Prostate gland (tissue), 2 donors: ENCODE measurements around the gene CFAP97D2. TPM values are rescaled to one million over a fixed set of nuclear protein-coding genes. Genes with fewer than 3 reads are reported as not detected.

ENCODE experiments used
- DNase-seq: peaks from one replicate; pipeline ENCODE4 v3.0.0-alpha.2; 2019; ENCODE audit warnings: low spot score
- H3K27ac ChIP-seq, 2 donors: fragments of 200-600 bp; sonication (generic); 2 replicates each; pipeline ENCODE4 v1.5.1; 2017 to 2019
- H3K27me3 ChIP-seq: fragments of 200-600 bp; sonication (generic); replicated peaks from 2 replicates; pipeline ENCODE4 v1.5.1; 2019; ENCODE audit not compliant: insufficient read depth
- H3K36me3 ChIP-seq, 2 donors: fragments of 200-600 bp; sonication (generic); 1 replicate in 1 of 2; 2 replicates in 1 of 2; pipeline versions ENCODE4 v1.5.1 to v1.8.1; 2017 to 2019
- H3K4me1 ChIP-seq: fragments of 200-600 bp; sonication (generic); replicated peaks from 2 replicates; pipeline ENCODE4 v1.5.1; 2019
- H3K4me3 ChIP-seq, 2 donors: fragments of 200-600 bp; sonication (generic); 2 replicates each; pipeline ENCODE4 v1.5.1; 2017 to 2019
- H3K9me3 ChIP-seq: fragments of 200-600 bp; sonication (generic); 2 replicates; pipeline ENCODE4 v1.5.1; 2017
- POLR2A ChIP-seq: fragments of 450-650 bp; IDR thresholded peaks from one replicate; pipeline ENCODE4 v1.6.1; 2016; ENCODE audit warnings: antibody characterized with exemption, mild to moderate bottlenecking
- POLR2AphosphoS5 ChIP-seq: sonication (generic); formaldehyde crosslinking; IDR thresholded peaks from one replicate; pipeline ENCODE4 v1.6.1; 2017; ENCODE audit warnings: antibody characterized with exemption
- WGBS: methylation state at CpG from one replicate; pipeline ENCODE4 v1.1.5; 2018; 5-methylcytosine and 5-hydroxymethylcytosine counted together
- intact Hi-C: fragments of 100-400 bp; cut with DNase I; formaldehyde crosslinking; loops from one replicate; pipeline ENCODE4 v1.14.2; 2022
- total RNA-seq, 2 donors: library from RNA; depleted of rRNA; stranded (reverse); fragments of >200 nt; gene quantifications; one replicate each; pipeline ENCODE4 v1.1.0, GENCODE V29; 2016
- TF ChIP-seq, protein P1 (sequence below), 4 experiments: fragments of 200-600 bp in 2 of 4; fragments of 450-650 bp in 2 of 4; sonication (generic) in 2 of 4; IDR thresholded peaks; 1 replicate in 3 of 4; 2 replicates in 1 of 4; pipeline ENCODE4 v1.5.1; 2016 to 2019; ENCODE audit warnings: antibody characterized with exemption in 4 of 4, mild to moderate bottlenecking in 2 of 4, moderate library complexity in 2 of 4

CFAP97D2 gene
- total RNA-seq, 2 donors from 2014 or later, result 0.62 TPM; not detected in 1

GRCh38 chr13:114152285-114152645, 26.8 kb upstream of the CFAP97D2 start:
- no peak for DNase-seq
- no peaks in the 10 kb centered on the region for H3K9me3 ChIP-seq
- intact Hi-C loops, result no loop called here
- H3K27me3 ChIP-seq, result no peaks in the 10 kb centered on the region
- no peaks in the 10 kb centered on the region for H3K36me3 ChIP-seq
- H3K4me1 ChIP-seq, result no peaks in the 10 kb centered on the region
- no peak for TF ChIP-seq POLR2AphosphoS5
- no peak for TF ChIP-seq POLR2A
- TF ChIP-seq, protein P1, sequence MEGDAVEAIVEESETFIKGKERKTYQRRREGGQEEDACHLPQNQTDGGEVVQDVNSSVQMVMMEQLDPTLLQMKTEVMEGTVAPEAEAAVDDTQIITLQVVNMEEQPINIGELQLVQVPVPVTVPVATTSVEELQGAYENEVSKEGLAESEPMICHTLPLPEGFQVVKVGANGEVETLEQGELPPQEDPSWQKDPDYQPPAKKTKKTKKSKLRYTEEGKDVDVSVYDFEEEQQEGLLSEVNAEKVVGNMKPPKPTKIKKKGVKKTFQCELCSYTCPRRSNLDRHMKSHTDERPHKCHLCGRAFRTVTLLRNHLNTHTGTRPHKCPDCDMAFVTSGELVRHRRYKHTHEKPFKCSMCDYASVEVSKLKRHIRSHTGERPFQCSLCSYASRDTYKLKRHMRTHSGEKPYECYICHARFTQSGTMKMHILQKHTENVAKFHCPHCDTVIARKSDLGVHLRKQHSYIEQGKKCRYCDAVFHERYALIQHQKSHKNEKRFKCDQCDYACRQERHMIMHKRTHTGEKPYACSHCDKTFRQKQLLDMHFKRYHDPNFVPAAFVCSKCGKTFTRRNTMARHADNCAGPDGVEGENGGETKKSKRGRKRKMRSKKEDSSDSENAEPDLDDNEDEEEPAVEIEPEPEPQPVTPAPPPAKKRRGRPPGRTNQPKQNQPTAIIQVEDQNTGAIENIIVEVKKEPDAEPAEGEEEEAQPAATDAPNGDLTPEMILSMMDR (IDR thresholded peaks at IDR 0.05), result no peak
- WGBS, result 89% methylated on average over 7 of the region's 7 CpGs
- no peak overlapping the region for H3K4me3 ChIP-seq
- no peak overlapping the region for H3K27ac ChIP-seq

- no peak for DNase-seq
- no peaks in the 10 kb centered on the region for H3K27me3 ChIP-seq
- H3K4me1 ChIP-seq, result no peaks in the 10 kb centered on the region
- intact Hi-C loops, result no loop called here
- H3K9me3 ChIP-seq, result no peaks in the 10 kb centered on the region
- no peak for TF ChIP-seq POLR2AphosphoS5
- no peak for TF ChIP-seq POLR2A
- TF ChIP-seq, protein P1 (IDR thresholded peaks at IDR 0.05), result no peak
- WGBS, result 64% methylated on average over 20 of the region's 20 CpGs
- H3K4me3 ChIP-seq, result no peak overlapping the region
- H3K27ac ChIP-seq, result no peak overlapping the region
- no peaks in the 10 kb centered on the region for H3K36me3 ChIP-seq
Measured at GRCh38 chr13:114152831-114153371, 26.2 kb upstream of the CFAP97D2 start.

DNA sequence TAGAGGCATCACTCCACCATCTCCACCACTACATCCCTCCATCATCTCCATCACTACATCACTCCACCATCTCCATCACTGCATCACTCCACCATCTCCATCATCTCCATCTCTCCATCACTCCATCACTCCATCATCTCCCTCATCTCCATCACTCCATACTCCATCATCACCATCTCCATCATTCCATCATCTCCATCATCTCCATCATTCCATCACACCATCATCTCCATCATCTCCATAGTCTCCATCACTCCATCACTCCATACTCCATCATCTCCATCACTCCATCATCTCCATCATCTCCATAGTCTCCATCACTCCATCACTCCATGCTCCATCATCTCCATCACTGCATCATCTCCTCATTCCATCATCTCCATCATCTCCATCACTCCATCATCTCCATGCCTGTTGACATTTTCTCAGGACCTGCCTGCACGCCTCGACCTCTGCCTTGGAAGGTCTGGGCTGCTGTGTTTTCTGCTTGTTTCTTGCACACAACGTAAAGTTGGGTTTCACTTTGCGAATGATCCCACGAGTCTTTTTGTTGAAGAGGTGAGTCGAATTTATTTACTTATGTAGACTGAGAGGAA, 25.5 kb upstream of the CFAP97D2 start:
- Histone ChIP-seq H3K27me3 (no peaks in the 10 kb centered on the region), H3K4me3 (no peak overlapping the region), H3K9me3 (no peaks in the 10 kb centered on the region), H3K4me1 (no peaks in the 10 kb centered on the region), H3K36me3 (no peaks in the 10 kb centered on the region), H3K27ac (no peak overlapping the region)
- intact Hi-C loops, result no loop called here
- 97% methylated on average over 6 of the region's 6 CpGs for WGBS
- TF ChIP-seq POLR2A, result no peak
- TF ChIP-seq, protein P1 (IDR thresholded peaks at IDR 0.05), result no peak
- TF ChIP-seq POLR2AphosphoS5, result no peak
- DNase-seq, result no peak

GRCh38 chr13:114154476-114154875, 24.6 kb upstream of the CFAP97D2 start:
- no peak for DNase-seq
- no peak overlapping the region for H3K4me3 ChIP-seq
- H3K4me1 ChIP-seq, result no peaks in the 10 kb centered on the region
- intact Hi-C loops, result no loop called here
- H3K27me3 ChIP-seq, result no peaks in the 10 kb centered on the region
- H3K36me3 ChIP-seq, result no peaks in the 10 kb centered on the region
- TF ChIP-seq POLR2AphosphoS5 (no peak), POLR2A (no peak)
- TF ChIP-seq, protein P1 (IDR thresholded peaks at IDR 0.05), result no peak
- H3K27ac ChIP-seq, result no peak overlapping the region
- H3K9me3 ChIP-seq, result no peaks in the 10 kb centered on the region
- WGBS, result 84% methylated on average over 9 of the region's 9 CpGs

- TF ChIP-seq POLR2A (no peak), POLR2AphosphoS5 (no peak)
- TF ChIP-seq, protein P1 (IDR thresholded peaks at IDR 0.05), result no peak
- H3K36me3 ChIP-seq, result no peaks in the 10 kb centered on the region
- WGBS, result 64% methylated on average over 2 of the region's 3 CpGs
- H3K4me1 ChIP-seq, result no peaks in the 10 kb centered on the region
- no peak overlapping the region for H3K4me3 ChIP-seq
- no peak overlapping the region for H3K27ac ChIP-seq
- intact Hi-C loops, result no loop called here
- no peaks in the 10 kb centered on the region for H3K9me3 ChIP-seq
- DNase-seq, result no peak
- no peaks in the 10 kb centered on the region for H3K27me3 ChIP-seq
Measured at GRCh38 chr13:114155320-114155719, 23.7 kb upstream of the CFAP97D2 start.
